ELF-1 (cell line): ENCODE results near the gene ANKRD28.
A peak's percentile ranks its signal among the peaks of the same experiment; 100 is the strongest.
"Not testable (repeated sequence)": the region's sequence is repeated elsewhere in the genome, so short reads cannot be mapped to it uniquely, and the experiment has no call there.

Source experiments
- DNase-seq: peaks from one replicate; pipeline ENCODE4 v3.0.0-alpha.2; 2016; ENCODE audit warnings: low read depth, low spot score

Gene ANKRD28

DNA sequence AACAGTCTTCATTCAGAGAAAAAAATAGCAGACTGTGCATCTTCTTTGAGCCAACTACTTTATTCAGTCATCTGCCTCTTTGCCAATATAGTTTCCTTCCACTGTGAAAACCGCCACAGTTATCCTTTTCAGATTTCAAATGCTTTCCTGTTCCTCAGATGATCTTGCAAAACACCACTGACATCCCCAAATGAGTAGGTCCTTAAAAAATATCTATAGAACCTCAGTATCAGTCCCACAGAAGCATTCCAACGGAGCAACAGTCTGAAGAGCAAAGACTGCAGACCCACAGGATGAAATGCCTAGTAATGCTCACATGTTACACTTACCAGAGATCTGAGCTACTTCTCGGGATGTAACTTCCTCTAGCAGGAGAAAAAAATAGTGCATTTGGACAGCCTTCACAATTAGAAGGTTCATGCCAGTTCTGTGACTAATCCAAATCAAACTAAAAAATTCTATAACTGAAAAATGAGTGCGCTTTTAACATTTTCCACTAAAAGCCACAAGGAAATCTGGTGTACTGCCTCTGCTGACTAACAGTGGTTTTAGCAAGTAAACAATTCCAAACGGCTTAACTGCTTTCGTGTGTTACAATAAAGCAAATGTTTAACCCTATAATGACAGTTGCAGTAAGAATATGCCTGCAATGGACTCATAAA, at the start of gene ANKRD28:
Gene ANKRD28 (minus strand): TSS at position 338 of the 662 bp plus-strand sequence. CDS start 1,458 bp downstream, outside the sequence.
- peak; percentile 37 for DNase-seq

DNA sequence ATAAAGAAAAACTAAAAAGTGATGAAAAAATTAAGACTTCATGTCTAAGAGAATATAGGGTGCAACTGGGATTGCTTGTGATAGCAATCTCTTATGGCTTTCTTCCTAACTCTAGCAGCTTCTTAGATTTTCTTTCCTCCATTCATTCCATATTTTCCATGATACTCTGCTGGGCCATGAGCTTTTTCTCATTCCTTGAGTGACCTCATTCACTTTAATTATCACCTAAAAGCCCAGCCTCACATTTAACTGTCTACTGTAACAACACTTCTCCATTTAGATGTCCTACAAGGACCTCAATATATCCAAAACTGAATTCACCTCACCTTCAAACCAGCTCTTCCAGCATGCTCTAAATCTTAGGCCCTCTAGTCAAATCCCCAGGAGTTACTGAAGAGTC, 49.5 kb upstream of the ANKRD28 start:
- no peak for DNase-seq

GRCh38 chr3:15846606-15847005, 48.8 kb upstream of the ANKRD28 start:
- DNase-seq: no peak

- DNase-seq: no peak
These were observed 47.7 kb upstream of the ANKRD28 start for GRCh38 chr3:15845475-15845874.

DNA sequence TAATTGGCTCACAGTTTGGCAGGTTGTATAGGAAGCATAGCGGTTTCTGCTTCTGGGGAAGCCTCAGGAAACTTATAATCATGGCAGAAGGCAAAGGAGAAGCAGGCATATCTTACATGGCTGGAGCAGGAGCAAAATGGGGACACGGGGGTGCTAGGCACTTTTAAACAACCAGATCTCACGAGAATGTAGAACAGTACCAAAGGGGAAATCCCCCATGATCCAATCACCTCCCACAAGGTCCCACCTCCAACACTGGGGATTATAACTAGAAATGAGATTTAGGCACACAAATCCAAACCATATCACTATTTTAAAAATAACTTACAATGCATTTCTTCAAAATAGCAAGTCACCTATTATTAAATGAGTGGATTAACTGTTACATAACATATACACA, 47.1 kb upstream of the ANKRD28 start:
- no peak for DNase-seq

GRCh38 chr3:15841091-15841973, 43.6 kb upstream of the ANKRD28 start:
- DNase-seq: not testable (repeated sequence)

GRCh38 chr3:15839568-15839967, 41.8 kb upstream of the ANKRD28 start:
- DNase-seq: no peak

GRCh38 chr3:15831927-15832326, 34.1 kb upstream of the ANKRD28 start:
- DNase-seq: no peak

DNA sequence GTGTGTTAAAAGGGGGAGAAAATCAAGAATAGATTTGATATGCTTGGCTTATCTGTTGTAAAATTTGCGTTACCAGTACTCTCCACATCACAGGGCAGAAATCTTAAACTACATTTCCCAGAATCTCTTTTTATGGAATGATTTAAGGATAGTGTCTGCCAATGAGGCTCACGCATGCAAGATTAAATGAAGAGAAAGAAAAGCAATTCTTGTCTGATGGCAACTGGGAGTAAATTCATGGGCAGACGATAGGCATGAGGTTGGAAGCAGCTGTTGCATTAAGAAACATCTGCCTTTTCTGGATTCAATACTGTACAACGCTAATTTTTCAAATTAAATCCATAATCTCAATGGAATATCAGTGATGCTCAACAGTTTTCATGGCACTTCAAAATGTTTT, 27.2 kb upstream of the ANKRD28 start:
- DNase-seq: no peak

DNA sequence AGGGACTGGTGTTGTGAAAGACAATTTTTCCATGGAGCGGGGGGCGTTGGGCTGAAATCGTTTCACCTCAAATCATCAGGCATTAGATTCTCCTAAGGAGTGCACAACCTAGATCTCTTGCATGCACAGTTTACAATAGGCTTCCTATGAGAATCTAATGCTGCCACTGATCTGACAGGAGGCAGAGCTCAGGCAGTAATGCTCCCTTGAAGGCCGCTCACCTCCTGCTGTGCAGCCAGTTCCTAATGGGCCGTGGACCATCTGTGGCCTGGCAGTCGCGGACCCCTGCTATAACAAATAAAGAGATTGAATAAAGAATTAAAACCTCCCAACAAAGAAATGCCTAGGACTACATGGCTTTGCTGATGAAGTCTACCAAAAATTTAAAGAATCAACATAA, 25.3 kb upstream of the ANKRD28 start:
- no peak for DNase-seq

DNA sequence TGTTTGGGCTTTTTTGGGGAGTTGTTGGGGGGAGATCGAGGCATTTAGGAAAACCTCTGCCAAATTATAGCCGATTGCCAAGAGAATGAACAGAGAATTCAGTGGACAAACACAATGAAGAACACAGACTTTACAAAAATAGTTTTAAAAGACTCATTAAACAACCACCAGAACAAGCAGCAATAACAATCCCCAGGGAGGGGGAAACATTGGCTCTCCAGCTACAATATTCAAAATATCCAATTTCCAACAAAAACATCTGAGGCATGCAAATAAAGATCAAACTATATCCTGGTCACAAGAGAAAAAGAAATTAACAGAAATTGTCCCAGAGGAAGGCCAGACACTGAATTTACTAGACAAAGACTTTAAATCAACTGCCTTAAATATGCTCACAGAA, 24.5 kb upstream of the ANKRD28 start:
- DNase-seq: no peak

- DNase-seq: no peak
These were observed 23.1 kb upstream of the ANKRD28 start for GRCh38 chr3:15820911-15821310.

DNA sequence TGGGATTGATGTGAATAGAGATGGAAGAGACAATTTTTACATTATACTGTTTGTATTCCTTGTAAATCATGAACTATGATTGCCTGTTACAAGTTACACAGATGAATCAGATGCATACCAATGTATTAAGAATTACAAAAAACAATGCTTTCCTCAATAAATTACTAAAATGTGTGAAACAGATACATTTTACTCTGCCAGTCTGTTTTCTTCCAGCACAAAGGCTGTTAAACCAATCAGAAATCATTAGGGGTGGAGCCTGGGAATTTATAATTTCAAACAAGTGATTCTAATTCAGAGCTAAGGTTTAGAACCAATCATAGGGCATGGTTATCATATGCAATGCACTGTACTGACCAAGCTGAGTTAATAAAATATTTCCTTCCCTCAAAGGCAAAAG, 21.8 kb upstream of the ANKRD28 start:
- DNase-seq: no peak

DNA sequence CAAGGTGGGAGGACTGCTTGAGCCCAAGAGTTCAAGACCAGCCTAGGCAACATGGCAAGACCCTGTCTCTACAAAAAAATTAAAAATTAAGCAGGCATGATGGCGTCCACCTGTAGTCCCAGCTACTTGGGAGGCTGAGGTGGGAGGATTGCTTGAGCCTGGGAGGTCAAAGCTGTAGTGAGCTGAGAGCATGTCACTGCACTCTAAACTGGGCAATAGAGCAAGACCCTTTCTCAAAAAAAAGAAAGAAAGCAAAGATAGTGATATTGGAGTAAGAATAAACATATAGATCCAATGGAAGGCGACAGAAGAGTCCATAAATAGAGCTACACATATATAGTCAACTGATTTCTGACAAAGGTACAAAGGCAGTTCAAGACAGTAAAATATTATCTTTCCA, 21.3 kb upstream of the ANKRD28 start:
- no peak for DNase-seq

DNA sequence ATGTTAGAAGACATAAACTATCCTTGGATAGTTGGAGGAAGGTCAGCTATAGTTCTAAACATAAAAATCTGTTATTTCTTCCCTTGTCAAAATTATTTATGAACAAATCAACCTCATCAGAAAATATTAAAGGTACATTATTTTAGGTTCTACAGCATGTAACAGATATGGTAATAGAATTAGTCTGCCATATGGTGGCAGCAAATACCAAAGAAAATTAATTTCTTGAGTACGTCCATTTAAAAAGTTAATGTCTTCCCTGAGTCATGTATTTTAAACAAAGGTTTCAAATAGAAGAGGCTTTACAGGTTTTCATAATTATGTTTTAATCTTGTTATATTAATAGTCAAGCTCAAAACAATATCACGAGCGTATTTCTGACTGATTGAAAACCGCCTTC, 17.9 kb upstream of the ANKRD28 start:
- no peak for DNase-seq

GRCh38 chr3:15813079-15813478, 15.3 kb upstream of the ANKRD28 start:
- not testable (repeated sequence) for DNase-seq

- DNase-seq: no peak
These were observed 14.4 kb upstream of the ANKRD28 start for GRCh38 chr3:15812183-15812582.

- no peak for DNase-seq
These were observed 12.9 kb upstream of the ANKRD28 start for GRCh38 chr3:15810702-15811101.

- DNase-seq: no peak
These were observed 11.5 kb upstream of the ANKRD28 start for GRCh38 chr3:15809313-15809712.

GRCh38 chr3:15808679-15809310, 11.0 kb upstream of the ANKRD28 start:
- DNase-seq: no peak

DNA sequence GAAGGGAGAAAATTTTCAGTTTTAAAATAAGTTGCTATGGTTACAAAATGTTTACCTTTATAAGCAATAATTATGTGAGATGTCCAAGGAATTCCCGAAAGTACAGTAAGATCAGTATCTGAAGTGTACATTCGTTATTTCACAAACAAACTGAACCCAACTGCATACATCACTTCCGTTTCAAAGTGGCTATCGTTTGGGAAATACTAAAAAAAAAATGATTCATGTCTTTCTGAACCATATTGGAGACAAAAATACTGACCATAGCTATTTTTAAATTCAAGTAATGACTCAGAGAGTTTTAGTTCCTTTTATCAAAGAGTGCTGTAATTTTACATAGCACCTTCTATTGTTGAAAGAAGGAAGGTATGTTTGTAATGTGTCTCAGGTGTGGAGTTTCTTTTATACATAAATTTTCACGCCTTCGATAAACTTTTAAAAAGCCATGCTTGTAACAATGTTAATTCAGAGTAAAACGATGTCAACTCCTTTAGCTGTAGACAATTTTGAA, 8.0 kb upstream of the ANKRD28 start:
- DNase-seq: no peak

- no peak for DNase-seq
These were observed 6.8 kb upstream of the ANKRD28 start for GRCh38 chr3:15804553-15805095.
